RWPE2 (cell line): Measurements from ENCODE around the gene ACOX3.
"Not testable (repeated sequence)": the region's sequence is repeated elsewhere in the genome, so short reads cannot be mapped to it uniquely, and the experiment has no call there.

Experiments
- ATAC-seq: fragments of 200-7000 bp; cut with Tn5 transposase; 3 replicates; pipeline ENCODE4 v1.9.1; 2021; ENCODE audit warnings: low read depth
- DNase-seq: peaks from one replicate; pipeline ENCODE4 v3.0.0-alpha.2; 2020; ENCODE audit warnings: low spot score
- H3K27ac ChIP-seq: fragments of 450-650 bp; 2 replicates; pipeline ENCODE4 v1.5.1; 2017; ENCODE audit warnings: mild to moderate bottlenecking; ENCODE audit not compliant: poor library complexity, severe bottlenecking
- H3K27me3 ChIP-seq: fragments of 250-450 bp; sonication (Bioruptor Pico); 2 replicates; pipeline ENCODE4 v1.5.1; 2021; ENCODE audit warnings: mild to moderate bottlenecking, moderate library complexity; ENCODE audit not compliant: insufficient read depth, poor library complexity, severe bottlenecking
- H3K36me3 ChIP-seq: fragments of 250-450 bp; sonication (Bioruptor Pico); 2 replicates; pipeline ENCODE4 v1.5.1; 2020; ENCODE audit warnings: low read depth, mild to moderate bottlenecking, moderate library complexity
- H3K4me1 ChIP-seq: fragments of 250-450 bp; sonication (Bioruptor Pico); 2 replicates; pipeline ENCODE4 v1.5.1; 2021; ENCODE audit warnings: mild to moderate bottlenecking, moderate library complexity; ENCODE audit not compliant: insufficient read depth, poor library complexity, severe bottlenecking
- H3K4me3 ChIP-seq: fragments of 250-450 bp; sonication (Bioruptor Pico); 2 replicates; pipeline ENCODE4 v1.5.1; 2021; ENCODE audit warnings: mild to moderate bottlenecking, moderate library complexity; ENCODE audit not compliant: severe bottlenecking
- H3K9me3 ChIP-seq: fragments of 250-450 bp; sonication (Bioruptor Pico); 2 replicates; pipeline ENCODE4 v1.5.1; 2021; ENCODE audit warnings: mild to moderate bottlenecking, moderate library complexity; ENCODE audit not compliant: severe bottlenecking
- CTCF ChIP-seq: fragments of 450-650 bp; IDR thresholded peaks from one replicate; pipeline ENCODE4 v1.5.1; 2017; ENCODE audit warnings: mild to moderate bottlenecking, moderate library complexity; ENCODE audit not compliant: poor library complexity, severe bottlenecking

Gene ACOX3

DNA sequence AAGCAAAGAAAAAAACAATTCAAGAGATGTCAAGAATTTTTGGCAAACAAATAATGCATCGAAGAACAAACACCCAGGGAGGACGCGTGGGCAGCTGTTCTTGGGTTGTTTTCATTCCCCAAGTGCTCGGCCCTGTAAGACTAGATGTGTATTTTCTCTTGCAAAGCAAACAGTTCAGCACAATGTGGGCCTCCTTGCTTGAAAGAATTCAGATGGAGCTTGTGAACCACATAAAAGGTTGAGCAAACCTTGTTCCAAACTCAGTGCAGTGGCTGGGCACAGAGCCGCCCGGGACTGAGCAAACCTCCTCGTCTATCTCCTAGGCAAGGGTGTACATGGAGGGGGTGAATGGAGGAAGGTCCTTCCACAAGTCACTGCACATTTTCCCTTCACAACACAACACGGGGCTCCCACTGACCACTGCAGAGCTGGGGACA lies 88.6 kb downstream of the ACOX3 start:
- Histone ChIP-seq H3K27ac (no peak overlapping the region), H3K27me3 (no peaks in the 10 kb centered on the region), H3K36me3 (no peaks in the 10 kb centered on the region), H3K4me1 (peaks cover 5% of the 10 kb centered on the region), H3K4me3 (no peak overlapping the region), H3K9me3 (no peaks in the 10 kb centered on the region)
- no peak for TF ChIP-seq CTCF
- ATAC-seq (no peak), DNase-seq (no peak)

DNA sequence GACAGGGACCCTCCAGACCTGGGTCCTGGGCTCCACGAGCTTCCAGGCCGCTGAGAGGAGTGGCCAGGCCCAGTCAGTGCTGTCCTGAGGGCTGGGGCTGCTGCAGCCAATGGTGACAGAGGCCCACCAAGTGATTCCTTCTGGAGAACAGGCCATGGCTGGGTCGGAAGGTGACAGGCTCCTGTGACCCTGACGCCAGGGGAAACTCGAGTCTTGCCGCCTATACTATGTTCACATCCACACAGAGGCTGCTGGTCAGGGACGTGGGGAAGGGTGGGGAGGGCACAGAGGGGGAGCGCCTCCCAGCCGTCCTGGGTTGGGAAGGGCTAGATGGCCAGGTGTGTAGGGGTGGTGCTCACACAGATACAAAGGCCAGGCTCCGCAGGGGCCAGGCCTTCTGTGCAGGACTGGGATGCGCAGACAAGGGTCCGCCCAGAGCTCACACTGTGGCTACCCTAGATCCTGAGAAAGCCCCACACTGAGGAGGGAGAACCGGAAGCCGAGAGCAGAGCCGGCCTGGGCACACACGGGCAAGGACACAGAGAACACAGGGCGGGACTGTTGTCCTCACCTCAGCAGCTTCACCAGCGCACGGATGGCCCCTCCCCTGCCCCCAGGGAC lies 89.6 kb downstream of the ACOX3 start:
- H3K4me3 ChIP-seq, result no peak overlapping the region
- H3K27me3 ChIP-seq, result no peaks in the 10 kb centered on the region
- TF ChIP-seq CTCF, result no peak
- no peaks in the 10 kb centered on the region for H3K9me3 ChIP-seq
- peaks cover 5% of the 10 kb centered on the region for H3K4me1 ChIP-seq
- no peak for DNase-seq
- no peak overlapping the region for H3K27ac ChIP-seq
- H3K36me3 ChIP-seq, result no peaks in the 10 kb centered on the region
- no peak for ATAC-seq

- no peak for ATAC-seq
- H3K4me1 ChIP-seq, result no peaks in the 10 kb centered on the region
- DNase-seq, result no peak
- H3K27me3 ChIP-seq, result no peaks in the 10 kb centered on the region
- H3K36me3 ChIP-seq, result no peaks in the 10 kb centered on the region
- TF ChIP-seq CTCF, result no peak
- no peak overlapping the region for H3K27ac ChIP-seq
- H3K9me3 ChIP-seq, result no peaks in the 10 kb centered on the region
- H3K4me3 ChIP-seq, result no peak overlapping the region
These were observed 90.2 kb downstream of the ACOX3 start for GRCh38 chr4:8350352-8350751.

DNA sequence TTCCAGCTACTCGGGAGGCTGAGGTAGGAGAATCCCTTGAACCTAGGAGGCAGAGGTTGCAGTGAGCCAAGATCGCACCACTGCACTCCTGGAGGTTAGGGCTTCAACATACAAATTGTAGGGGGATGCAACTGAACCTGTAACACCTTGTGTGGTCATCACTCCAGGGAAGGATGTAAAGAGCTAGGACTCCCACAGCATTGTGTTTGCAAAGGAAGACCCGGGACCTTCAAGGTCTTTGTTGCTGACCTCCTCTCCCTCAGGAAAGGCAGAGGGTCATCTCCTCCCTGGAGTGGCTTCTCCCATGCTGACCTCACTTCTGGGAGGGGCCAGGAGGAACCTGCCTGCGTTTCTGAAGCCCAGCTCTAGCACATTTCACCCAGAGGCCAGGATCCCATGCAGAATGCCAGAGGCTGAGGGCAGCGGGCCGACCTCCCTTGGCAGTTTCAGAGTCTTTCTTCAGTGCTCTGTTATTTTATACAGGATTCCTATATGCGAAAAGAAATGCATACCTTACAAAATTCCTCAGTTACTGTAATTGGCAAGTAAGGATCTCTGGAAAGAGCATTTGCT lies 90.8 kb downstream of the ACOX3 start:
- DNase-seq (no peak), ATAC-seq (no peak)
- H3K27ac ChIP-seq, result no peak overlapping the region
- H3K27me3 ChIP-seq, result no peaks in the 10 kb centered on the region
- TF ChIP-seq CTCF, result no peak
- no peak overlapping the region for H3K4me3 ChIP-seq
- H3K9me3 ChIP-seq, result no peaks in the 10 kb centered on the region
- no peaks in the 10 kb centered on the region for H3K36me3 ChIP-seq
- H3K4me1 ChIP-seq, result no peaks in the 10 kb centered on the region

DNA sequence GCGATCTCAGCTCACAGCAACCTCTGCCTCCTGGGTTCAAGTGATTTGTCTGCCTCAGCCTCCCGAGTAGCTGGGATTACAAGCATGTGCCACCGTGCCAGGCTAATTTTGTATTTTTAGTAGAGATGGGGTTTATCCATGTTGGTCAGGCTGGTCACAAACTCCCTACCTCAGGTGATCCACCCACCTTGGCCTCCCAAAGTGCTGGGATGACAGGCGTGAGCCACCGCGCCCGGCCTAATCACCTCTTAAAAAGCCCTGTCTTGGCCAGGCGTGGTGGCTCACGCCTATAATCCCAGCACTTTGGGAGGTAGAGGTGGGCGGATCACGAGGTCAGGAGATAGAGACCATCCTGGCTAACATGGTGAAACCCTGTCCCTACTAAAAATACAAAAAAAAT lies 91.3 kb downstream of the ACOX3 start:
- not testable (repeated sequence) for ATAC-seq, H3K4me3 ChIP-seq, H3K36me3 ChIP-seq, H3K27ac ChIP-seq, DNase-seq, H3K9me3 ChIP-seq, H3K4me1 ChIP-seq, H3K27me3 ChIP-seq
